GM12878 (cell line): Measurements from ENCODE around the gene TBX10. TPM values are rescaled to one million over a fixed set of nuclear protein-coding genes. Genes with fewer than 3 reads are reported as not detected.

Experiments used
- BHLHE40 ChIP-seq, 2 experiments: fragments of 450-650 bp in 1 of 2; IDR thresholded peaks; 2 replicates each; pipeline ENCODE4 v1.6.1; 2011 to 2017; ENCODE audit warnings: low read depth in 2 of 2, borderline replicate concordance in 1 of 2, improper control_type of control experiment in 1 of 2, low read length in 1 of 2, mild to moderate bottlenecking in 1 of 2
- BRCA1 ChIP-seq: IDR thresholded peaks from 2 replicates; pipeline ENCODE4 v1.6.1; 2011; ENCODE audit warnings: low read depth, low read length, improper control_type of control experiment
- CBFB ChIP-seq: IDR thresholded peaks from 2 replicates; pipeline ENCODE4 v1.6.1; 2016; ENCODE audit warnings: antibody characterized with exemption, low read depth
- DPF2 ChIP-seq: fragments of 450-650 bp; IDR thresholded peaks from 2 replicates; pipeline ENCODE4 v1.6.1; 2017; ENCODE audit warnings: mild to moderate bottlenecking
- ETV6 ChIP-seq, 2 experiments: fragments of 450-650 bp in 1 of 2; IDR thresholded peaks in 1 of 2; conservative IDR thresholded peaks in 1 of 2; 2 replicates each; pipeline ENCODE4 v1.6.1; 2014; ENCODE audit warnings: antibody characterized with exemption in 1 of 2, borderline replicate concordance in 1 of 2, low read depth in 1 of 2, mild to moderate bottlenecking in 1 of 2, moderate library complexity in 1 of 2
- MEF2A ChIP-seq: IDR thresholded peaks from 2 replicates; pipeline ENCODE4 v1.6.1; 2011; ENCODE audit warnings: low read depth, mild to moderate bottlenecking, low read length, moderate library complexity; ENCODE audit not compliant: insufficient read depth
- MTA2 ChIP-seq: fragments of 450-650 bp; IDR thresholded peaks from 2 replicates; pipeline ENCODE4 v1.6.1; 2016; ENCODE audit warnings: low read depth, mild to moderate bottlenecking, moderate library complexity
- NFIC ChIP-seq: IDR thresholded peaks from 2 replicates; pipeline ENCODE4 v1.6.1; 2012; ENCODE audit warnings: low read depth, mild to moderate bottlenecking, inconsistent platforms, low read length, moderate library complexity
- NRF1 ChIP-seq: conservative IDR thresholded peaks from 2 replicates; pipeline ENCODE4 v1.6.1; 2011; ENCODE audit warnings: mild to moderate bottlenecking, low read depth, low read length, improper control_type of control experiment
- RUNX3 ChIP-seq: IDR thresholded peaks from 2 replicates; pipeline ENCODE4 v1.6.1; 2012; ENCODE audit warnings: low read length, inconsistent platforms
- SPI1 ChIP-seq: IDR thresholded peaks from 2 replicates; pipeline ENCODE4 v1.6.1; 2011; ENCODE audit warnings: low read depth, mild to moderate bottlenecking, low read length, moderate library complexity, borderline replicate concordance; ENCODE audit not compliant: insufficient read depth
- TCF3 ChIP-seq: IDR thresholded peaks from 2 replicates; pipeline ENCODE4 v1.6.1; 2012; ENCODE audit warnings: low read depth, mild to moderate bottlenecking, low read length, borderline replicate concordance; ENCODE audit not compliant: insufficient read depth
- polyA plus RNA-seq, 11 experiments: library from polyadenylated mRNA; depleted of rRNA in 4 of 11; unstranded in 6 of 11; stranded (reverse) in 5 of 11; fragments of >200 nt; fragmentation: Nextera tagmentation in 4 of 11; fragmentation: Illumina TruSeq in 1 of 11; extraction: Ambion mirVana in 4 of 11; extraction: Trizol in 1 of 11; gene quantifications; 1 replicate in 1 of 11; 2 replicates in 10 of 11; pipeline versions ENCODE4 v1.2.1 to v1.2.3, GENCODE V29; 2011 to 2016; ENCODE audit warnings: inconsistent platforms in 2 of 11, missing spikeins in 2 of 11, low read depth in 1 of 11
- total RNA-seq, 4 experiments: library from RNA; depleted of rRNA in 3 of 4; stranded (reverse); fragments of >200 nt in 3 of 4; fragmentation: Illumina TruSeq in 1 of 4; extraction: Trizol in 1 of 4; gene quantifications; 2 replicates each; pipeline versions ENCODE4 v1.2.1 to v1.2.3, GENCODE V29; 2013 to 2021
- TF ChIP-seq, protein P1 (sequence below): IDR thresholded peaks from 2 replicates; pipeline ENCODE4 v1.6.1; 2011; ENCODE audit warnings: borderline replicate concordance, low read depth, mild to moderate bottlenecking, moderate library complexity, mixed read lengths, low read length; ENCODE audit not compliant: insufficient read depth; ENCODE audit errors: extremely low read length
- TF ChIP-seq, protein P2 (sequence below): fragments of 450-650 bp; IDR thresholded peaks from 2 replicates; pipeline ENCODE4 v1.6.1; 2017; ENCODE audit warnings: mild to moderate bottlenecking

Gene TBX10
- total and polyA plus RNA-seq, 10 of the 15 experiments (the other 5 are each of a cell fraction or from before 2014, with no cell fraction given): 0.10 to 0.44 (median 0.20) TPM; not detected in 4

DNA sequence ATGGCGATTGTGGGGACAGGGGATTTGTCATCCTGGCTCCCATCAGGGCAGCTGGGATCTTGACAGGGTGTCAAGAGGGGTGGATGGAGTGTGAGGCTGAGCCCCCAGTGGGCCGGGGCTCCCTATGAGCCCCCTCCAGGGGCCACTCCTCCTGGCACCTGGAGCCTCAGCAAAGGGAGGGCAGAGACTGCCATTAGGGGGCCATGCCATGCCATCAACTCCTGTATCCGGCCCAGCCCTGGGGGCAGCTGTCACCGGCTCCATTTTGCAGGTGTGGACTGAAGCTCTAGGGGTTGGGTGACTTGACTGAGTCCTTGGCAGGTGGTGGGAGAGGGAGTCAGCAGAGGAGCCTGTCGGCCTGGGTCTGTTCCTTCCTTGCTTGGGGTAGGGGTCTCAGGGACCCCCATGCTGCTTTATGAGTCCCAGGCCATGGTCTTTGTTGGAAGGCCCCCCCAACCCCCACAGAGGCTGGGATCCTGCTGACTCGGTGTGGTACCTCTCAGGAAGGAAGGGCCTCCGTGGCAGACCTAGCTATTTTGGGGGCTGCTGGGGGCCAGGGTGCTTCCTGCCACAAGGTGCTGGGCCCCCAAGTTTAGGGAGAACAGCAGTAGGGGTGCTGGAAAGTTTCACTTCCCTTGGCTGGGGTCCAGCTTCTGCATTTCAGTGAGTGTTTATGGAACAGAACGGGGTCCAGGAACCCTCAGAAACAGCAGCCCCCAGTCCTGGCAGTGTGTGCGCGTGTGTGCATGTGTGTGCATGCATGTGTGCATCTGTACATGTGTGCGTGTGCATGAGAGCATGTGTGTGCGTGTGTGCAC, 9.4 kb upstream of the TBX10 start (continued):
- TF ChIP-seq MTA2 (peak; percentile 50; the same call in 1 of the 2 replicates), RUNX3 (peak; percentile 86), SPI1 (peak; percentile 75), BRCA1 (no peak), NRF1 (no peak), TCF3 (0 out of 2 replicates have a peak, but pooled peaks have one; percentile 11), BHLHE40 (IDR thresholded peaks at IDR 0.05; ENCODE audit: borderline replicate concordance in 1 of 2, low read depth in 2 of 2, low read length in 1 of 2) (peak in 1 of 2 experiments; percentile 11; a peak in 1 of 4 replicates), DPF2 (peak; percentile 66), ETV6 (conservative IDR thresholded peaks at IDR 0.05 in 1 of 2, IDR thresholded peaks at IDR 0.05 in 1 of 2; ENCODE audit: borderline replicate concordance in 1 of 2, low read depth in 1 of 2) (peak in 1 of 2 experiments; percentile 76; a peak in 1 of 4 replicates), MEF2A (peak; percentile 95), NFIC (peak; percentile 79; the same call in 1 of the 2 replicates), CBFB (peak; percentile 47; the same call in 1 of the 2 replicates)
- TF ChIP-seq, protein P1, sequence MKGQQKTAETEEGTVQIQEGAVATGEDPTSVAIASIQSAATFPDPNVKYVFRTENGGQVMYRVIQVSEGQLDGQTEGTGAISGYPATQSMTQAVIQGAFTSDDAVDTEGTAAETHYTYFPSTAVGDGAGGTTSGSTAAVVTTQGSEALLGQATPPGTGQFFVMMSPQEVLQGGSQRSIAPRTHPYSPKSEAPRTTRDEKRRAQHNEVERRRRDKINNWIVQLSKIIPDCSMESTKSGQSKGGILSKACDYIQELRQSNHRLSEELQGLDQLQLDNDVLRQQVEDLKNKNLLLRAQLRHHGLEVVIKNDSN: no peak
- TF ChIP-seq, protein P2, sequence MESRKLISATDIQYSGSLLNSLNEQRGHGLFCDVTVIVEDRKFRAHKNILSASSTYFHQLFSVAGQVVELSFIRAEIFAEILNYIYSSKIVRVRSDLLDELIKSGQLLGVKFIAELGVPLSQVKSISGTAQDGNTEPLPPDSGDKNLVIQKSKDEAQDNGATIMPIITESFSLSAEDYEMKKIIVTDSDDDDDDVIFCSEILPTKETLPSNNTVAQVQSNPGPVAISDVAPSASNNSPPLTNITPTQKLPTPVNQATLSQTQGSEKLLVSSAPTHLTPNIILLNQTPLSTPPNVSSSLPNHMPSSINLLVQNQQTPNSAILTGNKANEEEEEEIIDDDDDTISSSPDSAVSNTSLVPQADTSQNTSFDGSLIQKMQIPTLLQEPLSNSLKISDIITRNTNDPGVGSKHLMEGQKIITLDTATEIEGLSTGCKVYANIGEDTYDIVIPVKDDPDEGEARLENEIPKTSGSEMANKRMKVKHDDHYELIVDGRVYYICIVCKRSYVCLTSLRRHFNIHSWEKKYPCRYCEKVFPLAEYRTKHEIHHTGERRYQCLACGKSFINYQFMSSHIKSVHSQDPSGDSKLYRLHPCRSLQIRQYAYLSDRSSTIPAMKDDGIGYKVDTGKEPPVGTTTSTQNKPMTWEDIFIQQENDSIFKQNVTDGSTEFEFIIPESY: no peak
